H1 (cell line): ENCODE results near the gene OTOF. TPM values are rescaled to one million over a fixed set of nuclear protein-coding genes. Genes with fewer than 3 reads are reported as not detected.
A peak's percentile ranks its signal among the peaks of the same experiment; 100 is the strongest.

Experiments used
- CTCF ChIA-PET: fragments of 300-600 bp; sonication (Branson Sonifier 250); formaldehyde crosslinking; loops from one replicate; lab custom pipeline; 2021; ENCODE audit not compliant: partially characterized antibody; lab: Charles Lee
- POLR2A ChIA-PET: fragments of 300-600 bp; sonication (Branson Sonifier 250); formaldehyde crosslinking; loops from one replicate; lab custom pipeline; 2021; ENCODE audit warnings: inconsistent platforms; ENCODE audit not compliant: partially characterized antibody; lab: Charles Lee
- DNase-seq, 2 experiments: peaks; one replicate each; pipeline versions ENCODE4 v3.0.0 to v3.0.0-alpha.2; 2010 to 2022; ENCODE audit warnings: low spot score in 2 of 2, low read depth in 1 of 2, mixed read lengths in 1 of 2
- FAIRE-seq: peaks from 2 replicates; lab custom pipeline; 2011; peaks lifted over from hg19 to GRCh38; lab: Jason Lieb, UNC
- H2AFZ ChIP-seq: 2 replicates; pipeline ENCODE4 v1.8.1; 2012; ENCODE audit warnings: low read length, inconsistent platforms
- H2AK5ac ChIP-seq: 2 replicates; pipeline ENCODE4 v1.6.1; 2013; ENCODE audit warnings: low read depth, low read length
- H2BK120ac ChIP-seq: replicated peaks from 2 replicates; pipeline ENCODE3; 2013; ENCODE audit warnings: low read depth, low read length, inconsistent platforms
- H2BK12ac ChIP-seq: 2 replicates; pipeline ENCODE4 v1.6.1; 2013; ENCODE audit warnings: low read depth, low read length
- H2BK15ac ChIP-seq: 2 replicates; pipeline ENCODE4 v1.6.1; 2013; ENCODE audit warnings: low read length
- H2BK20ac ChIP-seq: 2 replicates; pipeline ENCODE4 v1.6.1; 2013; ENCODE audit warnings: low read length
- H2BK5ac ChIP-seq: 2 replicates; pipeline ENCODE4 v1.6.1; 2013; ENCODE audit warnings: low read depth, low read length
- H3K14ac ChIP-seq: 2 replicates; pipeline ENCODE4 v1.6.1; 2013; ENCODE audit warnings: inconsistent platforms; ENCODE audit not compliant: insufficient read length
- H3K18ac ChIP-seq: 2 replicates; pipeline ENCODE4 v1.6.1; 2013; ENCODE audit warnings: low read length; ENCODE audit errors: extremely low read depth
- H3K23ac ChIP-seq: 2 replicates; pipeline ENCODE4 v1.6.1; 2013; ENCODE audit warnings: inconsistent platforms; ENCODE audit not compliant: insufficient read length
- H3K23me2 ChIP-seq: 2 replicates; pipeline ENCODE4 v1.6.1; 2013; ENCODE audit warnings: low read depth, low read length
- H3K27ac ChIP-seq: 2 replicates; pipeline ENCODE4 v1.6.1; 2011; ENCODE audit warnings: low read depth, low read length, inconsistent platforms
- H3K27me3 ChIP-seq, 4 experiments: replicated peaks in 1 of 4; 1 replicate in 1 of 4; 2 replicates in 3 of 4; pipeline versions ENCODE4 v1.6.1 to v1.8.1; 2011 to 2013; ENCODE audit warnings: low read length in 3 of 4, mild to moderate bottlenecking in 3 of 4, inconsistent platforms in 2 of 4, mixed read lengths in 2 of 4, moderate library complexity in 1 of 4; ENCODE audit not compliant: control insufficient read depth in 3 of 4, insufficient read depth in 3 of 4; ENCODE audit errors: extremely low read depth in 1 of 4
- H3K36me3 ChIP-seq, 4 experiments: 2 replicates each; pipeline versions ENCODE4 v1.6.1 to v1.8.1; 2011 to 2013; ENCODE audit warnings: mild to moderate bottlenecking in 4 of 4, low read length in 3 of 4, moderate library complexity in 2 of 4, control low read depth in 1 of 4, inconsistent platforms in 1 of 4; ENCODE audit not compliant: insufficient read depth in 4 of 4, control insufficient read depth in 2 of 4
- H3K4ac ChIP-seq: replicated peaks from 2 replicates; pipeline ENCODE3; 2013; ENCODE audit warnings: low read length, low read depth, mixed read lengths, inconsistent platforms; ENCODE audit not compliant: insufficient read length
- H3K4me1 ChIP-seq, 4 experiments: replicated peaks in 1 of 4; 1 replicate in 1 of 4; 2 replicates in 3 of 4; pipeline versions ENCODE4 v1.6.1 to v1.8.1; 2011 to 2013; ENCODE audit warnings: low read length in 3 of 4, inconsistent platforms in 2 of 4, mixed read lengths in 1 of 4; ENCODE audit not compliant: insufficient read depth in 4 of 4, control insufficient read depth in 3 of 4
- H3K4me2 ChIP-seq, 2 experiments: 2 replicates each; pipeline versions ENCODE4 v1.6.1 to v1.8.1; 2011 to 2013; ENCODE audit warnings: low read depth in 2 of 2, low read length in 2 of 2, control low read depth in 1 of 2, inconsistent platforms in 1 of 2, mild to moderate bottlenecking in 1 of 2; ENCODE audit not compliant: insufficient read depth in 1 of 2
- H3K4me3 ChIP-seq, 4 experiments: fragments of 200-600, 300-600 bp in 1 of 4; sonication (generic), shearing (Covaris generic), sonication (Bioruptor Twin) in 1 of 4; 2 replicates each; pipeline versions ENCODE4 v1.5.1 to v1.8.1; 2011 to 2016; ENCODE audit warnings: low read length in 4 of 4, low read depth in 3 of 4, control low read depth in 2 of 4, inconsistent platforms in 2 of 4, mild to moderate bottlenecking in 2 of 4, mixed read lengths in 1 of 4, moderate library complexity in 1 of 4; ENCODE audit not compliant: insufficient read depth in 2 of 4; ENCODE audit errors: extremely low read depth in 1 of 4
- H3K56ac ChIP-seq: replicated peaks from 2 replicates; pipeline ENCODE3; 2013; ENCODE audit warnings: low read depth, mild to moderate bottlenecking, mixed read lengths, low read length, inconsistent platforms; ENCODE audit not compliant: insufficient read length
- H3K79me1 ChIP-seq: 2 replicates; pipeline ENCODE4 v1.6.1; 2013; ENCODE audit warnings: low read depth, low read length, control low read depth
- H3K79me2 ChIP-seq, 2 experiments: 2 replicates each; pipeline versions ENCODE4 v1.6.1 to v1.8.1; 2012 to 2013; ENCODE audit warnings: low read length in 2 of 2, mild to moderate bottlenecking in 2 of 2, inconsistent platforms in 1 of 2; ENCODE audit not compliant: insufficient read depth in 2 of 2, control insufficient read depth in 1 of 2
- H3K9ac ChIP-seq, 4 experiments: replicated peaks in 1 of 4; 1 replicate in 1 of 4; 2 replicates in 3 of 4; pipeline versions ENCODE4 v1.6.1 to v1.8.1; 2011 to 2013; ENCODE audit warnings: low read depth in 3 of 4, low read length in 3 of 4, control low read depth in 2 of 4, mild to moderate bottlenecking in 2 of 4, moderate library complexity in 2 of 4, inconsistent platforms in 1 of 4; ENCODE audit errors: extremely low read depth in 1 of 4
- H3K9me3 ChIP-seq, 2 experiments: 2 replicates each; pipeline versions ENCODE4 v1.6.1 to v1.8.1; 2012 to 2013; ENCODE audit warnings: mild to moderate bottlenecking in 2 of 2, moderate library complexity in 2 of 2, control low read depth in 1 of 2, inconsistent platforms in 1 of 2, low read depth in 1 of 2, low read length in 1 of 2, mixed read lengths in 1 of 2; ENCODE audit not compliant: insufficient read depth in 2 of 2
- H4K20me1 ChIP-seq, 2 experiments: replicated peaks in 1 of 2; 2 replicates each; pipeline versions ENCODE3 to v1.8.1; 2011 to 2013; ENCODE audit warnings: inconsistent platforms in 2 of 2, low read length in 2 of 2, mild to moderate bottlenecking in 1 of 2; ENCODE audit not compliant: insufficient read depth in 2 of 2, control insufficient read depth in 1 of 2
- H4K5ac ChIP-seq: 2 replicates; pipeline ENCODE4 v1.6.1; 2013; ENCODE audit warnings: low read length, low read depth, mixed read lengths, inconsistent platforms; ENCODE audit not compliant: insufficient read length
- H4K8ac ChIP-seq: 2 replicates; pipeline ENCODE4 v1.8.0; 2013; ENCODE audit warnings: mild to moderate bottlenecking, moderate library complexity, low read length, inconsistent platforms; ENCODE audit not compliant: insufficient read depth; ENCODE audit errors: extremely low read depth
- H4K91ac ChIP-seq: replicated peaks from 2 replicates; pipeline ENCODE3; 2013; ENCODE audit warnings: low read length, mixed read lengths, inconsistent platforms; ENCODE audit not compliant: insufficient read length
- ASH2L ChIP-seq: fragments of 200-600, 300-600 bp; sonication (generic); IDR thresholded peaks from one replicate; pipeline ENCODE4 v1.7.1; 2017; ENCODE audit warnings: low read length
- BACH1 ChIP-seq: IDR thresholded peaks from 2 replicates; pipeline ENCODE4 v1.6.1; 2012; ENCODE audit warnings: low read length, improper control_type of control experiment
- HDAC6 ChIP-seq: IDR thresholded peaks from one replicate; pipeline ENCODE4 v1.7.1; 2012; ENCODE audit warnings: low read depth, mild to moderate bottlenecking, inconsistent platforms, low read length, moderate library complexity
- SIN3A ChIP-seq, 2 experiments: IDR thresholded peaks in 1 of 2; conservative IDR thresholded peaks in 1 of 2; 2 replicates each; pipeline ENCODE4 v1.6.1; 2011 to 2012; ENCODE audit warnings: low read length in 2 of 2, improper control_type of control experiment in 1 of 2, low read depth in 1 of 2, mild to moderate bottlenecking in 1 of 2
- SP1 ChIP-seq: IDR thresholded peaks from 2 replicates; pipeline ENCODE4 v1.6.1; 2011; ENCODE audit warnings: low read depth, low read length
- SP2 ChIP-seq: IDR thresholded peaks from 2 replicates; pipeline ENCODE4 v1.6.1; 2012; ENCODE audit warnings: mild to moderate bottlenecking, low read length, inconsistent platforms
- SUZ12 ChIP-seq: fragments of 200-600 bp; sonication (generic); IDR thresholded peaks from 2 replicates; pipeline ENCODE4 v1.6.1; 2012; ENCODE audit warnings: mild to moderate bottlenecking, inconsistent platforms, low read length, moderate library complexity, mixed read lengths
- TAF1 ChIP-seq: IDR thresholded peaks from 2 replicates; pipeline ENCODE4 v1.6.1; 2011; ENCODE audit warnings: mild to moderate bottlenecking, low read depth, low read length
- TBP ChIP-seq: IDR thresholded peaks from 2 replicates; pipeline ENCODE4 v1.6.1; 2011; ENCODE audit warnings: low read depth, low read length, improper control_type of control experiment
- WGBS, 2 experiments: shearing (Covaris generic) in 1 of 2; methylation state at CpG; one replicate each; pipeline versions ENCODE4 v1.1.6 to v1.1.7; 2013 to 2015; ENCODE audit warnings: low lambda C conversion rate in 2 of 2, mixed read lengths in 2 of 2, inconsistent platforms in 1 of 2, low coverage in 1 of 2, missing lambda C conversion rate in 1 of 2; ENCODE audit not compliant: insufficient replicate concordance in 2 of 2, insufficient coverage in 1 of 2, insufficient read length in 1 of 2; ENCODE audit errors: extremely low coverage in 1 of 2, missing lambda C conversion rate in 1 of 2; 5-methylcytosine and 5-hydroxymethylcytosine counted together
- polyA plus RNA-seq, 7 experiments: library from polyadenylated mRNA; depleted of rRNA in 3 of 7; stranded (reverse) in 5 of 7; unstranded in 2 of 7; fragments of >200 nt in 5 of 7; fragments of 200-250 nt in 2 of 7; gene quantifications; 1 replicate in 5 of 7; 2 replicates in 1 of 7; 4 replicates in 1 of 7; pipeline versions ENCODE4 v1.2.1 to v1.2.3, GENCODE V29; 2011 to 2013; ENCODE audit warnings: missing spikeins in 2 of 7, mixed read lengths in 2 of 7
- total RNA-seq: library from RNA; stranded (reverse); fragmentation: NEBNext Ultra II Directional; extraction: Animal tissue kit (Norgen Biotek cat#: 25700); gene quantifications from 2 replicates; pipeline ENCODE4 v1.2.1, GENCODE V29; 2021
- TF ChIP-seq, protein P1 (sequence below): IDR thresholded peaks from 2 replicates; pipeline ENCODE4 v1.6.1; 2012; ENCODE audit warnings: inconsistent platforms
- TF ChIP-seq, protein P2 (sequence below): IDR thresholded peaks from 2 replicates; pipeline ENCODE4 v1.6.1; 2012; ENCODE audit warnings: inconsistent platforms

OTOF gene
- total and polyA plus RNA-seq, 2 of the 8 experiments (the other 6 are each of a cell fraction or from before 2014, with no cell fraction given), result 0.06 TPM; not detected in 1

- Histone ChIP-seq H3K4me3 (no peak overlapping the region), H3K9me3 (no peaks in the 10 kb centered on the region; a peak in 1 of 4 replicates), H2BK5ac (no peak overlapping the region), H3K27ac (no peak overlapping the region), H2BK120ac (no peak overlapping the region), H3K14ac (no peak overlapping the region), H2BK12ac (no peak overlapping the region), H3K79me1 (no peaks in the 10 kb centered on the region), H3K4me1 (peaks cover 0 to 7% (median 2%) of the 10 kb centered on the region in 4 experiments; a peak in 4 of 7 replicates), H3K79me2 (no peaks in the 10 kb centered on the region), H4K8ac (peak overlapping the region; percentile 60), H2BK15ac (no peak overlapping the region), H4K91ac (no peak overlapping the region), H2AK5ac (no peak overlapping the region), H2AFZ (no peak overlapping the region), H3K18ac (no peak overlapping the region), H3K9ac (0 out of 7 replicates have a peak overlapping the region, but pooled peaks of 1 of the 4 experiments have one; percentile 4), H3K4ac (no peak overlapping the region), H3K36me3 (no peaks in the 10 kb centered on the region), H3K56ac (no peak overlapping the region), H3K23ac (no peak overlapping the region), H4K5ac (no peak overlapping the region), H3K23me2 (peaks cover 6% of the 10 kb centered on the region; the same call in 1 of the 2 replicates), H3K4me2 (no peak overlapping the region), H4K20me1 (peaks cover 0 to 6% of the 10 kb centered on the region in 2 experiments), H3K27me3 (peaks cover 0 to 3% (median 0%) of the 10 kb centered on the region in 4 experiments; a peak in 1 of 7 replicates), H2BK20ac (no peak overlapping the region)
- CTCF ChIA-PET, result interaction anchor here (0.6 to 8.2 kb wide), 18 partner anchors 9 to 847 kb away, joined by 3 to 68 read pairs (median 4); no protein-coding TSS in a partner anchor
- DNase-seq, result no peak
- POLR2A ChIA-PET, result interaction anchor here (1.1 kb wide), 1 partner anchor 9 kb away, joined by 4 read pairs; no protein-coding TSS in a partner anchor
- TF ChIP-seq TAF1, result no peak
- no peak for TF ChIP-seq HDAC6
- no peak for TF ChIP-seq SP1
- TF ChIP-seq TBP, result no peak
- TF ChIP-seq ASH2L, result no peak
- no peak for TF ChIP-seq SUZ12
- TF ChIP-seq SP2, result no peak
- TF ChIP-seq SIN3A (conservative IDR thresholded peaks at IDR 0.05 in 1 of 2, IDR thresholded peaks at IDR 0.05 in 1 of 2; ENCODE audit: low read depth in 1 of 2, low read length in 2 of 2), result no peak
- TF ChIP-seq, protein P1, sequence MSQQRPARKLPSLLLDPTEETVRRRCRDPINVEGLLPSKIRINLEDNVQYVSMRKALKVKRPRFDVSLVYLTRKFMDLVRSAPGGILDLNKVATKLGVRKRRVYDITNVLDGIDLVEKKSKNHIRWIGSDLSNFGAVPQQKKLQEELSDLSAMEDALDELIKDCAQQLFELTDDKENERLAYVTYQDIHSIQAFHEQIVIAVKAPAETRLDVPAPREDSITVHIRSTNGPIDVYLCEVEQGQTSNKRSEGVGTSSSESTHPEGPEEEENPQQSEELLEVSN, result no peak
- TF ChIP-seq, protein P2, sequence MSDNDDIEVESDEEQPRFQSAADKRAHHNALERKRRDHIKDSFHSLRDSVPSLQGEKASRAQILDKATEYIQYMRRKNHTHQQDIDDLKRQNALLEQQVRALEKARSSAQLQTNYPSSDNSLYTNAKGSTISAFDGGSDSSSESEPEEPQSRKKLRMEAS, result no peak
- no peak for TF ChIP-seq BACH1
- 91% methylated on average over 23 of the region's 34 CpGs; no CpG with 5 or more reads in 1 of the 2 experiments for WGBS, 2 experiments
- no peak for FAIRE-seq
Measured at GRCh38 chr2:26472821-26473655, 4.9 kb downstream of the OTOF start.
